RKO (cell line): Measurements from ENCODE around the gene FLT3LG.
A peak's percentile ranks its signal among the peaks of the same experiment; 100 is the strongest.
"Not testable (repeated sequence)": the region's sequence is repeated elsewhere in the genome, so short reads cannot be mapped to it uniquely, and the experiment has no call there.

Experiments used
- DNase-seq: peaks from one replicate; pipeline ENCODE4 v3.0.0-alpha.2; 2016; ENCODE audit warnings: low spot score

Gene FLT3LG

DNA sequence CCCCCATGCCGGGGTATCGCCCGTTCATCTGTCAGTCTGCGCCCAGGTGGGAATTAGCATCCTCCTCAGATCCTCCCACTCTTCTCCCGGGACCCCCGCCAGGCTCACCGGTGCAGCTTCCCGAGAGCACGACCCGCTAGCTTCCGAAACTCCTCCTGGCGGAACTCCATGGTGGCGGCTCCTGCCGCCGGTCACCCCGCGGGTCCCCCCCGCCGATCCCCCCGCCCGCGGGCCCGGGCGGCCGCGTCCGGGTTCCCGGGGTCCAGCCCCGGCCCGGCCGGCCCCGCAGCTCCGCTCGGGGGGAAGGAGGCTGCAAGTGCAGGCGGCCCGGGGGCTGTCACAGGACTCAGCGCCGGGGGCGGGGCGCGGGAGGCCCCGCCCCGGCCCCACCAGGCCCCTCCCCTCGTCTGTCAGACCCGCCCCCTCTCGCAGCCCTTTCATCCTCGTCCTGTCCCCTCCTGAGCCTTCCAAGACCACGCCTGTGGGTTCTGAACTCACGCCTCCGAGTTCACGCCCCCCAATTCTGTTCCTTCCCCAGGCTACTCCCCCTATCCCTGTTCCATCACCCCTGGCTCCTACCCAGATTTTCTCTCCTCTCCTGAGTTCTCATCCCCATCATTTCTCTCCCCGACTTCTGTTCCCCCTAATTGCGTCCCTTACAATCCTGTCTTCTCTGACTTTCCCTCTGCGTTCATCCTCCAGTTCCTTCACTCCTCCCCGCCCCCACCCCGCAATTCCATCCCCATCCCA is 32.6 kb upstream of the FLT3LG start, which contains the start of gene SLC17A7:
Gene SLC17A7 (minus strand): TSS at position 318 of the 750 bp plus-strand sequence. CDS start 148 bp downstream, at position 170.
- no peak for DNase-seq

DNA sequence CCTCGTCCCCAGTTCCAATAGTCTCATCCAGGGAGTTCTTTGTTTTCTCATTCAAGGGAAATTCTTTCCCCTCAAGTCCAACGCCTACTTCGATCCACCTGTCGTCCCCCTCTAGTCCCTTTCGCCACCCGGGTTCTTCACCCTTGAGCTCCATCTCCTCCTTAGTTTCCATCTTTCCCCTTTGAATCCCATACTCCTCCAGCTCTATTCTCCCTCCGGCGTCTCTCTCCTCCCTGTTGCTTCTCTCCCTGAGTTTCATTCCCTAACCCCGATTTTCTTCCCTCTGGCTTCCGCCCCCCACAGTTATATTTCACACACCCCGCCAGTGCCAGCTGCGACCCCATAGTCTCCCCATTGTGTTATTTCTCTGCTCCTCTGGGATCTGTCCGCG is 32.1 kb upstream of the FLT3LG start:
- no peak for DNase-seq

DNA sequence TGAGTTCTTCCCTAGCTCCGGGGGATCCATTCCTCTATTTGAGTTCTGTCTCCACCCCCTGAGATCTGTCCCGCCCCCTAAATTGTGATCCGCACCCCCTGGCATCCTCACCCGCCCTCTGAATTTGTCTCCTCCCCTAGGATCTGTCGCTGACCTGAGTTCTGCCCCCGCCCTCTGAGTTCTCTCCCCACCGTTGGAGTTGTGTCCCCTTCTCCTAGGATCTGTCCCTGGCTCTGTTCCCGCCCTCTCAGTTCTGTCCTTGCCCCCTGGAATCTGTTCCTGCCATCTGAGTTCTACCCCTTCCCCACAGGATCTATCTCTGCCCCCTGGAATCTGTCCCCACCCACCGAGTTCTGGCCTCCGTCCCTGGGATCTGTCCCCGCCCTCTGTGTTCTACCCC is 31.7 kb upstream of the FLT3LG start:
- DNase-seq: no peak

DNA sequence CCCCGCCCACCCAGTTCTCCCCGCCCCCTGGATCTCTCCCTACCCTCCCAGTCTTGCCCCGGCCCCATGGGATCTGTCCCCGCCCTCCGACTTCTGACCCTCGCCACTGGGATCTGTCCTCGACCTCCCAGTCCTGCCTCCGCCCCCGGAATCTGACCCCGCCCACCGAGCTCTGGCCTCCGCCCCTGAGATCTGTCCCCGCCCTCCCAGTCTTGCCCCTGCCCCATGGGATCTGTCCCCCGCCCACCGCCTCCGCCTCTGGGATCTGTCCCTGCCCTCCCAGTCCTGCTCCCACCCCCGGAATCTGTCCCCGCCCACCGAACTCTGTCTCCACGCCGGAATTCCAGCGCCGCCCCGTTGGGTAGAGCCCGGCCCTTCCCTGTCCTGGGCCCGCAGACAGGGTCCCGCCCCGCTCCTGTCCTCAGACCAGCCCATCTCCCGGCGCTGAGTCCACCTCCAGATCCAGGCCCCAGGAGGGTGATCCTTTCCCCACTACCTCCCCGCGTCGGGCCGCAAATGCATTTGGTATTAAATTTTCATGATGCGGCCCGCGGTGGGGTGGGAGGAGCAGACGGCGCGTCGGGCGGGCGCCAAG is 31.1 kb upstream of the FLT3LG start:
- DNase-seq: peak; percentile 91

DNA sequence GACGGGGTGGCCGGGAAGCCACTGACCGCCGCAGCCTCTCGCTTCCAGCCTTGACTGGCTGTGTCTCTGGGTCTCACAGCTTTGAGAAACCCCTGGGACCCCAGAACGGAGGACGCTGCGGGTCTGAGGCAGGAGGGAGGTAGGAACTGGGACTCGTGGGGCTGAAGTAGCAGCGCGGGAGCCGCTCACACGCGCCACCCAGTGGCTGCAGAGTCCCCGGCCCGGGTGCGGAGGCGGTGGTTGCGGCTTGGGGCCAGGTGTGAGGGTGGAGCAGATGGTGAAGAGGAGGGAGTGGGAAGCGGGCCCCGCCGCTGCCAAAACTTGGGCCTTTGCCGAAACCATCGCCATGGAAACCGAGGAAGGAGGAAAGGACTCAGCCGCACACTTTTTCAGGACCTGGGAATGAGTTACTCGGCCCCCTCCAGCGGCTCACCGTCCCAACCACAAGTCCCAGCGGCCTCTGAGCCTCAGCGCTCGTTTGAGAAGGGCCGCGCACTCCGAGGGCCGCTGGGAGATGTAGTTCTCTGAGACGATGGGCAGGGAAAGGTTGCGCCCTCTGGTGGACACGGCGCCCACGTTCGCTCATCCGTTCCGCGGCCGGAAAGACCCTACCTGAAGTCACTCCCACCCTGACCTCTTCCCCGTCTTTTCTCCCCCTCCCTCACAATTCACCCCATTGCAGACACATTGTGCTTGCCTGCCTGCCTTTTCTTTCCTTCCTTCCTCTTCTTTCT is 30.5 kb upstream of the FLT3LG start:
- peak; percentile 96 for DNase-seq

DNA sequence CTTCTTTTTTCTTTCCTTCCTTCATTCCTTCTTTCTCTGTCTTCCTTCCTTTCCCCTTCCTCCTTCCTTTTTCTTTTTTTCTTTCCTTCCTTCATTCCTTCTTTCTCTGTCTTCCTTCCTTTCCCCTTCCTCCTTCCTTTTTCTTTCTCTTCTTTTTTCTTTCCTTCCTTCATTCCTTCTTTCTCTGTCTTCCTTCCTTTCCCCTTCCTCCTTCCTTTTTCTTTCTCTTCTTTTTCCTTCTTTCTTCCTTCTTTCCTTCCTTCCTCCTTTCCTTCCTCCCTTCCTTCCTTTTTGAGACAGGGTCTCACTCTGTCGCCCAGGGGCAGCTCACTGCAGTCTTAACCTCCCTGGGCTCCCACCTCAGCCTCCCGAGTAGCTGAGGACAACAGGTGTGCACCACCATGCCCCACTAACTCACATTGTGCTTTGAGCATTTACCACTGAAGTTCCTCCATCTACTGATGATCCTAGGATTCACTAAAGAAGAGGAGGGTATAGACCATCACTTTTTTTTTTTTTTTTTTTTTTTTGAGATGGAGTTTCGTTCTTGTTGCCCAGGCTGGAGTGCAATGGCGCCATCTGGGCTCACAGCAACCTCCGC is 29.8 kb upstream of the FLT3LG start:
- not testable (repeated sequence) for DNase-seq

DNA sequence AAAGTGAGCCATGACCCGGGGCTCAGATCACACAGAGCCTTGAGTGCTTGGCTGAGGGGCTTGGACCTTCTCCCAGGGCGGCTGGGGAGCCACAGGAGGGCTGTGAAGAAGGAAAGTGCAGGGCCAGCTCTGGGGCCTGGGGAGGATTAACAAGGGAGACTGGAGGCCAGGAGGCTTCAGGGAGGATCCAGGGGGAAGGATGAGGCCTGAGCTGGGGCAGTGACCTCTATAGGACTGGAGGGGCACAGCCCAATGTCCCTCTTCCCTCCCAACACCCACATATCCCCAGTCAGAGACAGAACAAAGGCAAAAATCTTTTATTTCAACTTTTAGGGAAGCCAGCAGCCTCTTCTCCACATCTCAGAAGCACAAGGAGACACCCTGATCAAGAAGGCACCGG is 28.0 kb upstream of the FLT3LG start:
- DNase-seq: peak; percentile 53

DNA sequence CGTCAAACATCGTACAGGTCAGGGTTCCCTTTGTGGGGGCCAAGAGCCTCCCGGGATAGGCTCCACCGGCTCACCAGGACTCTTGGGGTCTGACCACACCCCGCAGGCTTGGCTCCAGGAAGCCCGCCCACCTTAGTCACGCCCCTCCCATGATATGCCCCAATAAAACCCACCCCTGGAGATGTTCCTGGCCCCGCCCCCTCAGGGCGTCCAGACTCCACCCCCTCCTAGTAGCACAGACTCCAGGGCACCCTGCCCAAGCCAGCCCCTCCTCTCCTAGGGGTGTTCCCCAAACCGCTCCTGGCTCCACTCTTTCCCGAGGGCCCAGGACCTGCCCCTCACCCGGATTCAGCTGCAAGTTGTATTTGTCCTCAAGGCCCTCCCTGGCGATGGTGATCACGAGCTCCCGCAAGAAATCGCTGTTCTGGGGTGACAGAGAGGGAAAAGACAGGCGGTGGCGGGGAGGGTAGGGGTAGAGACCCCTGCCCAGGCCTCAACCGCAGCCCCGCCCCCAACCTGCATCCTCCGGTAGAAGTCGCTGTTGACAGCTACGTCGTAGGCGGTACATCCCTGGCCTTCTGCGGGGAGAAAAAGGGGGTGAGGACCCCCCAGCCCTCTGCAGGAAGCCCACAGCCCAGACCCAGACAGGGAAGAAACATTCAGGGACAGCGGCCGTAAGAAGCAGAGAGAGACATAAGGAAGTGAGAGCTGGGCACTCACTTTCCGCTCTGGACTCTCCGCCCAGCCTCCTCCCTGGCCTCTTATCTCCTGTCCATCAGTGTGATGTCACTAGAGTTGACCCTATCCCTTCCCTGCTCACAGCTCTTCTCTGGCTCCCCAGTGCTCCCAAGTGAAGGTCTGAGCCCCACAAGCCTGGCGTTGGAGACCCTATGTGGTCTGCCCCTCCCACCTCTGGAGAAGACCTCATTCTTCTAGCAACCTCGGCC is 26.3 kb upstream of the FLT3LG start:
- DNase-seq: no peak

DNA sequence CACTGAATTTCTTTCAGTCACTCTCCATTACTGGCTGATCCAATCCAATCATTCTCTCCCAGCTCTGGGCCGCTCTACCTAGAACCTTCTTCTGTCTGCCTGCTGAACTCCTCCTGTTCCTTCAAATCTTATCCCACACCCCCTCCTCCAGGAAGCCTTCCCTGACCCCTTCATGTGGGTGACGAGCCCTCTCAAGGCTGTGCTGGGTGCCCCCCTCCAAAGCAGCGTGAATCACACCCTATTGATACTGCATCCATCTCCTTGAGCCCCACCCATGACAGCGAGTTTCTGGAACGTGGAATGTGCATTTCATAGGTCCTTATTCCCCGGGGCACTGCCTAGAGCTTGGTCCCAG is 25.6 kb upstream of the FLT3LG start:
- no peak for DNase-seq

DNA sequence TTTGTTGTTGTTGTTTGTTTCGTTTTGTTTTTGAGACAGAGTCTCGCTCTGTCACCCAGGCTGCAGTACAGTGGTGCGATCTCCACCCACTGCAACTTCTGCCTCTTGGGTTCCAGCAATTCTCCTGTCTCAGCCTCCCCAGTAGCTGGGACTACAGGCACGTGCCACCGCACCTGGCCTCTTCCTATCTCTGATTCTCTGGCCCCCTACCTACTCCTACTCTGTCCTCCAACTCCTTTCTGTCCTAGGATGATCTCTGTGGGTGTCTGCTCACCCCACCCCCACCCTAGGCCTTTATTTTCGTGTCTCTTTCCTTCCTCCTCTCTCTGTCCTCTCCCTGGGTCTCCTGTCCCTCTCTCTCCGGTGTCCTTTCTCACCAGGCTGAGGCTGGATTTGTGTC is 23.6 kb upstream of the FLT3LG start:
- no peak for DNase-seq

DNA sequence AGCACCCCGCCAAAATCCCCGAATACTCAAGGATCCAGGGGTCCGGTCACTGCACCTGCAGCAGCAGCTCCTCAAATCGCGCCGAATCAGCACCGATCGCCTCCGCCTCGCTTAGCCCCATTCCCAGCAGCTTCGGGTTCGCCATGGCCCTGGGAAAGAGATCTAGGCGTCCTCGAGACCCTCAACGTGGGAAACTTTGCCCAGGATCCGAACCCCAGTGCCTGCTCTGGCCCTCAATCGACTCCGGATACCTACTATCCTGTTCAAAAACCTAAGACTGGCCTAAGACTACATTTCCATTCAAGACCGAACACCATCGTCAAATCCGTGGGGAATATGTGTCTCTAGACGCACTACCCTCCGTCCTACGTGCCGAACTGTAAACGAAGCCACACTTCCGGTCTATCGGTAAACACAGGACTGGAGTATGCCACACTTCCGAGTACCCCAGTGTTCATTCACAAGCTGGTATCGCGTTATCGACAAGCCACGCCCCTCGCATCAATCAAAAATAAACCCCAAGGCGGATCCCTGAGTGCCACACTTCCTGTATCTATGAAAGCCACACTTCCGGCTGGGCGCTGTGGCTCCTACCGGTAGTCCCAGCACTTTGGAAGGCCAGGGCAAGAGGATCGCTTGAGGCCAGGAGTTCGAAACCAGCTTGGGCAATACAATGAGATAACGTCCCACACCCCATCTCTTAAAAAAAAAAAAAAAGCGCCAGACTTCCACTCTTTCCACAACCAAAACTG is 22.4 kb upstream of the FLT3LG start, which contains the start of gene PIH1D1:
Gene PIH1D1 (minus strand): TSS at position 385 of the 752 bp plus-strand sequence. CDS start 240 bp downstream, at position 145.
- peak; percentile 100 for DNase-seq

DNA sequence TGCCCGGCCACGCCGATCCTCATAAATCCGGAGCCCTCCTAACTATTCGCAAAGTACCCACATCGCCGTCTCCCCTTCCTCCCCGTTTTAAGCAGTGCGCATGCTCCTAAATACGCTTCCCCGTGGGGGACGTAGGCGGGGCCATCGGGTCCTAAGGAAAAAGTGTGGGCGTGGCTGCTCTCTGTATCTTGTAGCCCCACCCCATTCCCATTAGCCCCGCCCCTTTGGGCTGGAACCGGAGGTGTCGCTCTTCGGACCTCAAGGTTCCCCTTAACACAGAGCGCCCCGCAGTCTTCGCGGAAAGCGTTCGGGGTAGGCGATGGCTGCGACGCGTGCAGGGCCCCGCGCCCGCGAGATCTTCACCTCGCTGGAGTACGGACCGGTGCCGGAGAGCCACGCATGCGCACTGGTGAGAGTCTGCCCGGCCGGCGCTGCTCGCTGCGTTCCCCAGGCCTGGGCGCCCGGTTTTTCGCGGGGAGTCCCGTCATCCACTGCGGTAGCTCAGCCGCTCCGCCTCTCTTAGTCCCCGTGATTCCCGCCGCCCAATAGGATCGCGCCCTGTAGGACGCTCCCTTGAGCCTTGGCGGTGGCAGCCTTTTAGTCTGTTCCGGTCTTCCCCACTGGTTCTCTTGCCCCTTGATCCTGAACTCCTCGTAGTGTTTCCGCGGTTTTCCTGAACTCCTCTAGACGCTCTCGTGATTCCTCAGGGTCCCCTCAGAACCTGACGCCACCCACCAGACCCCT is 20.8 kb upstream of the FLT3LG start, which contains the start of gene ALDH16A1:
Gene ALDH16A1 (plus strand): TSS at position 213 of the 744 bp plus-strand sequence. CDS start 107 bp downstream, at position 320.
- peak; percentile 97 for DNase-seq

DNA sequence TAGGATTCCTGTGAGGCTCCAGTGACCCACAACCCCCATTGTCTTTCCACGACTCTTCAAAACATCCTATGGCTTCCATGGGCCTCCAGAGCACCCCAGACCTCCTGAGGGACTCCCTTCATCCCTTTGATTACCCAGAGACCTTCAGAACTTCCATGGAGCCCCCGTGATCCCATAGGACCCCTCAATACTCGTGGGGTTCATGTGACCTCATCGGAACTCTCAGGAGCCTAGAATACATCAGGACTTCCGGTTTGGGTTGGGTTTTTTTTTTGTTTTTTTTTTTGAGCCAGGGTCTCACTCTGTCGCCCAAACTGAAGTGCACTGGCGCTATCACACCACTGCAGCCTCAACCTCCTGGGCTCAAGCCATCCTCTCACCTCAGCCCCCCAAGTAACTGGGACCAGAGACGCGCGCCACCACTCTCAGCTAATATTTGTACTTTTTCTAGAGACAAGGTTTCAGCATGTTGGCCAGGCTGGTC is 20.2 kb upstream of the FLT3LG start:
- no peak for DNase-seq

DNA sequence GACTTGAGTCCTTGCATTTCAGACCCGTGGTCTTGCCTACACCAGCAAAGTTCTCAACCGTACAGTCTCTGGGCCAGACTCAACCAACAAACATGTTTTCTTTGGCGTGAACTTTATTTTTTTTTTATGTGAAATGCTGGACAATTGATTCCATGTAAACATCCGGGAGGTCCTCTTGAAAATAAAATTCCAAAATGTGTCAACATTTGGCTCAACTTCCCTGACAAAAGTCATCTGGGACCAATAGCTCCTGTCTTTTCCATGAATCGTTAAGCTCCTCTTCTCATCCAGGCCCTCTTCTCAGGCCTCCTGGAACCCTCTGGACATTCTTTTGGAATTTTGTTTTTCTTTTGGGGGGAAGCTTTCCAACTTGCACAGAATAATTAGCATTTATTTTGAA is 18.2 kb upstream of the FLT3LG start:
- no peak for DNase-seq

DNA sequence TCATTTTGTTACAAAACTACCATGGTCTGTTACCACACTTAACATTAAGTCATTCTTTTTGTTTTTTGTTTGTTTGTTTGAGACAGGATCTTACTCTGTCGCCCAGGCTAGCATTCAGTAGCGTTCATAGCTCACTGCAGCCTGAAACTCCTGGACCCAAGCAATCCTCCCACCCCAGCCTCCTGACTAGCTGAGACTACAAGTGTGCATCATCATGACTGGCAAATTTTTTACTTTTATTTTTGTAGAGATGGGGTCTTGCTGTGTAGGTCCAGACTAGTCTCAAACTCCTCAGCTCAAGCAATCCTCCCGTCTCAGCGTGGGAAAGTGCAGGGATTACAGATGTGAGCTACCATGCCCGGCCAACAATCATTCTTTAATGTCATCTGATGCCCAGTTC is 17.7 kb upstream of the FLT3LG start:
- DNase-seq: no peak

DNA sequence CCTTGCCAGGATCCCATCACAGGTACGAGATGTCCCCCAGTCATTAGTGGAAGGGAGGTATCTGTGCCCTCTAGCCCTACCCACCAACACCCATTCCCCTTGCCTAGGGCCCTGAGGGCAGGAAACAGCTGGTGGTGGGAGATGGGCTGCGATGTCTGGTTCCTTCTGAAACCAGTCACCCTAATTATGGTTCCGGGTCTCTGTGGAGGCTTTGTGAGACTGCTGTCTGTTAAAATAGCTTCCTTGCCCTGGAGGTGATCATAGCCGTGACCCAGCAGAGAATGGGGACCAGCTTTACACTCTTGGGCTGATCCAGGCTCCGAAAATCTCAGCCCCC is 15.5 kb upstream of the FLT3LG start:
- no peak for DNase-seq

DNA sequence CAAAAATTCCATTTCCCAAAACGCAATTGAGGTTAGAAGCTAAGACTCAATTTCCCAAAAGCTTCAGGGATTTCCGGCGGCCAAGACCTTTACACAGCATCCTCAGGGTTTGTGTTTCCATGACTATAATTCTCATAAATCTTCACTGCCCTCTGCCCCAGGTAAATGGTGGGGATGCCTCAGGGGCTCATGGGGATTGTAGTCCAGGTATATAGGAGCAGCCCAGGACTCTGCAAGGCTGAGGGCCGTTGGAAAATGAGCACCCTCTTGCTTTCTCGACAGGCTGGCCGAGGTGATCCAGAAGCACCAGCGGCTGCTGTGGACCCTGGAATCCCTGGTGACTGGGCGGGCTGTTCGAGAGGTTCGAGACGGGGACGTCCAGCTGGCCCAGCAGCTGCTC is 14.6 kb upstream of the FLT3LG start:
- no peak for DNase-seq

DNA sequence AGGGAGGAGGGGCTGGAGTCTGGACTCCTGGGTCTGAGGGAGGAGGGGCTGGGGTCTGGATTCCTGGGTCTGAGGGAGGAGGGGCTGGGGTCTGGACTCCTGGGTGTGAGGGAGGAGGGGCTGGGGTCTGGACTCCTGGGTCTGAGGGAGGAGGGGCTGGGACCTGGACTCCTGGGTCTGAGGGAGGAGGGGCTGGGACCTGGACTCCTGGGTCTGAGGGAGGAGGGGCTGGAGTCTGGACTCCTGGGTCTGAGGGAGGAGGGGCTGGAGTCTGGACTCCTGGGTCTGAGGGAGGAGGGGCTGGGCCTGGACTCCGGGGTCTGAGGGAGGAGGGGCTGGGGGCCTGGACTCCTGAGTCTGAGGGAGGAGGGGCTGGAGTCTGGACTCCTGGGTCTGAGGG is 12.9 kb upstream of the FLT3LG start:
- DNase-seq: not testable (repeated sequence)

DNA sequence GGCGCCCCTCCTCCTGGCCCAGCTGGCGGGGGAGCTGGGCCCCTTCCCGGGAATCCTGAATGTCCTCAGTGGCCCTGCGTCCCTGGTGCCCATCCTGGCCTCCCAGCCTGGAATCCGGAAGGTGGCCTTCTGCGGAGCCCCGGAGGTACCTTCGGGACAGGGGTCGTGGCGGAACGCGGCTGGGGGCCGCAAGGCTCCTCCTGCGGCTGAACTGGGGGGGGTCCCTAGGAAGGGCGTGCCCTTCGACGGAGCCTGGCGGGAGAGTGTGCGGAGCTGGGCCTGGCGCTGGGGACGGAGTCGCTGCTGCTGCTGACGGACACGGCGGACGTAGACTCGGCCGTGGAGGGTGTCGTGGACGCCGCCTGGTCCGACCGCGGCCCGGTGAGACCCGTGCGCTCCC is 12.4 kb upstream of the FLT3LG start:
- DNase-seq: no peak

DNA sequence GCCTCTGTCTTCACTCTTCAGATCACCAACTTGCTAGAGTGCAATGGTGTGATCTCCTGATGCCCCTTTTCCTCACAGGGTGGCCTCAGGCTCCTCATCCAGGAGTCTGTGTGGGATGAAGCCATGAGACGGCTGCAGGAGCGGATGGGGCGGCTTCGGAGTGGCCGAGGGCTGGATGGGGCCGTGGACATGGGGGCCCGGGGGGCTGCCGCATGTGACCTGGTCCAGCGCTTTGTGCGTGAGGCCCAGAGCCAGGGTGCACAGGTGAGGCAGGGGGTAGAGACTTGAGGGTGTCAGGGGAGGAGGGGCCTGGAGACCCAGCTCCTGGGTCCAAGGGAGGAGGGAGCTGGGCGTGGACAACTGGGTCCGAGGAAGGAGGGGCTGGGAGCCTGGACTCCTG is 11.5 kb upstream of the FLT3LG start:
- no peak for DNase-seq
